Neuronal stem cell (in vitro differentiated cells): Measurements from ENCODE around the gene MUC4.
"Not testable (repeated sequence)": the region's sequence is repeated elsewhere in the genome, so short reads cannot be mapped to it uniquely, and the experiment has no call there.

Experiments
- DNase-seq: peaks from one replicate; pipeline ENCODE4 v3.0.0-alpha.2; 2013; ENCODE audit warnings: low spot score
- H2AFZ ChIP-seq: one replicate; pipeline ENCODE4 v1.6.1; 2013; ENCODE audit warnings: mild to moderate bottlenecking, low read length, inconsistent platforms
- H2AK5ac ChIP-seq: 2 replicates; pipeline ENCODE4 v1.6.1; 2013; ENCODE audit warnings: low read depth, mild to moderate bottlenecking, inconsistent platforms, low read length, moderate library complexity, mixed read lengths
- H2BK120ac ChIP-seq: 2 replicates; pipeline ENCODE4 v1.6.1; 2013; ENCODE audit warnings: low read depth, mild to moderate bottlenecking, inconsistent platforms, low read length, moderate library complexity, mixed read lengths
- H2BK12ac ChIP-seq: one replicate; pipeline ENCODE4 v1.6.1; 2013; ENCODE audit warnings: low read length, inconsistent platforms
- H2BK15ac ChIP-seq: 2 replicates; pipeline ENCODE4 v1.6.1; 2013; ENCODE audit warnings: mild to moderate bottlenecking, low read length, inconsistent platforms, mixed read lengths
- H2BK5ac ChIP-seq: one replicate; pipeline ENCODE4 v1.6.1; 2013; ENCODE audit warnings: inconsistent platforms, mild to moderate bottlenecking, low read length, moderate library complexity
- H3K14ac ChIP-seq: one replicate; pipeline ENCODE4 v1.6.1; 2013; ENCODE audit warnings: low read length, inconsistent platforms
- H3K18ac ChIP-seq: 2 replicates; pipeline ENCODE4 v1.6.1; 2013; ENCODE audit warnings: low read length, inconsistent platforms
- H3K23ac ChIP-seq: 2 replicates; pipeline ENCODE4 v1.6.1; 2013; ENCODE audit warnings: low read depth, mild to moderate bottlenecking, mixed read lengths, low read length, inconsistent platforms; ENCODE audit not compliant: poor library complexity
- H3K27ac ChIP-seq: replicated peaks from 3 replicates; pipeline ENCODE4 v1.5.1; 2013; ENCODE audit warnings: low read length, inconsistent platforms
- H3K27me3 ChIP-seq, 3 experiments: 2 replicates each; pipeline ENCODE4 v1.6.1; 2013; ENCODE audit warnings: low read length in 3 of 3, mild to moderate bottlenecking in 2 of 3, inconsistent platforms in 1 of 3, low read depth in 1 of 3, mixed read lengths in 1 of 3, moderate library complexity in 1 of 3; ENCODE audit not compliant: control insufficient read depth in 3 of 3, insufficient read depth in 3 of 3
- H3K36me3 ChIP-seq, 2 donors: replicated peaks in 1 of 2; 2 replicates each; pipeline ENCODE4 v1.6.1; 2013; ENCODE audit warnings: low read length in 2 of 2; ENCODE audit not compliant: control insufficient read depth in 2 of 2, insufficient read depth in 2 of 2
- H3K4ac ChIP-seq: 2 replicates; pipeline ENCODE4 v1.6.1; 2013; ENCODE audit warnings: inconsistent platforms, mild to moderate bottlenecking, low read length, moderate library complexity
- H3K4me1 ChIP-seq, 2 donors: 1 replicate in 1 of 2; 2 replicates in 1 of 2; pipeline ENCODE4 v1.6.1; 2013; ENCODE audit warnings: low read length in 2 of 2, low read depth in 1 of 2; ENCODE audit not compliant: control insufficient read depth in 2 of 2, insufficient read depth in 1 of 2
- H3K4me2 ChIP-seq: one replicate; pipeline ENCODE4 v1.6.1; 2013; ENCODE audit warnings: mild to moderate bottlenecking, low read length, inconsistent platforms; ENCODE audit not compliant: insufficient read depth, poor library complexity, severe bottlenecking
- H3K4me3 ChIP-seq, 2 donors: 2 replicates each; pipeline ENCODE4 v1.5.1; 2013; ENCODE audit warnings: low read length in 2 of 2, mild to moderate bottlenecking in 2 of 2, inconsistent platforms in 1 of 2, moderate library complexity in 1 of 2
- H3K79me1 ChIP-seq: one replicate; pipeline ENCODE4 v1.6.1; 2013; ENCODE audit warnings: low read depth, mild to moderate bottlenecking, inconsistent platforms, low read length, moderate library complexity
- H3K9ac ChIP-seq: one replicate; pipeline ENCODE4 v1.6.1; 2013; ENCODE audit warnings: mild to moderate bottlenecking, low read depth, low read length, inconsistent platforms; ENCODE audit not compliant: poor library complexity
- H3K9me3 ChIP-seq, 2 donors: replicated peaks in 1 of 2; 2 replicates each; pipeline versions ENCODE3 to v1.6.1; 2013; ENCODE audit warnings: low read length in 2 of 2, mild to moderate bottlenecking in 2 of 2, inconsistent platforms in 1 of 2, low read depth in 1 of 2, mixed read lengths in 1 of 2, moderate library complexity in 1 of 2; ENCODE audit not compliant: control insufficient read depth in 2 of 2, insufficient read depth in 1 of 2
- H4K8ac ChIP-seq: one replicate; pipeline ENCODE4 v1.6.1; 2013; ENCODE audit warnings: low read depth, mild to moderate bottlenecking, inconsistent platforms, low read length, moderate library complexity
- H4K91ac ChIP-seq: one replicate; pipeline ENCODE4 v1.6.1; 2013; ENCODE audit warnings: low read length, low read depth, mild to moderate bottlenecking, inconsistent platforms; ENCODE audit not compliant: poor library complexity
- WGBS, 2 donors: extraction: QIAGEN DNeasy Blood & Tissue Kit; methylation state at CpG; one replicate each; pipeline ENCODE4 v1.1.7; 2013; ENCODE audit warnings: missing lambda C conversion rate in 2 of 2, mixed read lengths in 1 of 2; ENCODE audit not compliant: insufficient read length in 2 of 2, insufficient replicate concordance in 1 of 2; ENCODE audit errors: extremely low coverage in 2 of 2; 5-methylcytosine and 5-hydroxymethylcytosine counted together

The MUC4 gene

DNA sequence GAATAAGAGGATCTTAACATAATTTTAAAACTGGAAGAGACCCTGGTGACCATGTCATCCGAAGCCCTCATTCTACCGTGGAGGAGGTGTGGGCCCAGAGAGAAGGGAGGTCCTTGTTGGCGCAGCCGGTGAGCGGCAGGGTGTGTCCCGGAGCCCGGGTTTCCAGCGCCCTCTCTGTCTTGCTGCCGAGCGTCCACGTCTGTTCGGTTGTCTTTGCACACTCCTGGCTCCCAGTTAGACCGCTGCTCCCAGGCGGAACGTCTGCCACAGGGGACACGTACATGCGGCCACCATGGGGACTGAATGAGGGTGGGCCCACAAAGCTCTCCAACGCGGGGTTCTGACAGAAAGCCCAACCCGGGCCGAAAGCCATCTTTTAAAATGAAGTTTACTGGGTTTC, 6.6 kb upstream of the MUC4 start:
- H2AK5ac ChIP-seq, result peak overlapping the region; percentile 30
- H4K8ac ChIP-seq, result no peak overlapping the region
- H3K14ac ChIP-seq, result no peak overlapping the region
- H2AFZ ChIP-seq, result no peak overlapping the region
- H3K4me1 ChIP-seq, result no peaks in the 10 kb centered on the region
- WGBS, 2 donors, result no CpG with 5 or more reads among the region's 21 CpGs
- H3K4me2 ChIP-seq, result no peak overlapping the region
- no peak overlapping the region for H4K91ac ChIP-seq
- H2BK12ac ChIP-seq, result no peak overlapping the region
- H3K4me3 ChIP-seq, result no peak overlapping the region
- no peaks in the 10 kb centered on the region for H3K36me3 ChIP-seq
- no peak overlapping the region for H3K18ac ChIP-seq
- H3K4ac ChIP-seq, result no peak overlapping the region
- no peak for DNase-seq
- H3K9me3 ChIP-seq, result no peaks in the 10 kb centered on the region
- no peak overlapping the region for H2BK15ac ChIP-seq
- no peak overlapping the region for H3K9ac ChIP-seq
- H3K79me1 ChIP-seq, result no peaks in the 10 kb centered on the region
- no peak overlapping the region for H2BK120ac ChIP-seq
- no peak overlapping the region for H3K27ac ChIP-seq
- peaks cover 0 to 42% (median 0%) of the 10 kb centered on the region in 3 experiments for H3K27me3 ChIP-seq
- H2BK5ac ChIP-seq, result no peak overlapping the region
- H3K23ac ChIP-seq, result peak overlapping the region; percentile 44

- Histone ChIP-seq H3K27me3 (peaks cover 0 to 49% (median 0%) of the 10 kb centered on the region in 3 experiments), H2BK5ac (no peak overlapping the region)
These were observed 5.9 kb upstream of the MUC4 start for GRCh38 chr3:195817578-195818135.

GRCh38 chr3:195816276-195816913, 4.7 kb upstream of the MUC4 start:
- not testable (repeated sequence) for H2BK15ac ChIP-seq, H2BK120ac ChIP-seq, H3K23ac ChIP-seq, H4K91ac ChIP-seq, H3K9me3 ChIP-seq, H4K8ac ChIP-seq, H3K4me1 ChIP-seq, H3K18ac ChIP-seq, H2AFZ ChIP-seq, H3K4me2 ChIP-seq, H2BK5ac ChIP-seq, H3K4ac ChIP-seq, DNase-seq, H3K9ac ChIP-seq, H2BK12ac ChIP-seq, H3K14ac ChIP-seq, H3K79me1 ChIP-seq, H2AK5ac ChIP-seq, H3K27ac ChIP-seq, H3K36me3 ChIP-seq, H3K4me3 ChIP-seq
- no CpG with 5 or more reads among the region's 23 CpGs for WGBS, 2 donors
- H3K27me3 ChIP-seq, result peaks cover 0 to 55% (median 2%) of the 10 kb centered on the region in 3 experiments

More at GRCh38 chr3:195817578-195818135, 5.9 kb upstream of the MUC4 start:
- no CpG with 5 or more reads among the region's 17 CpGs for WGBS, 2 donors
- Histone ChIP-seq H3K79me1 (no peaks in the 10 kb centered on the region), H2BK120ac (no peak overlapping the region), H3K23ac (no peak overlapping the region), H3K9ac (no peak overlapping the region), H4K8ac (no peak overlapping the region), H2BK15ac (no peak overlapping the region), H3K36me3 (no peaks in the 10 kb centered on the region), H3K4me1 (no peaks in the 10 kb centered on the region), H3K27ac (no peak overlapping the region), H2BK12ac (no peak overlapping the region), H3K14ac (no peak overlapping the region), H2AK5ac (no peak overlapping the region), H2AFZ (no peak overlapping the region), H3K18ac (peak overlapping the region; percentile 12), H3K4me2 (no peak overlapping the region), H4K91ac (no peak overlapping the region), H3K9me3 (no peaks in the 10 kb centered on the region), H3K4ac (no peak overlapping the region), H3K4me3 (no peak overlapping the region)
- DNase-seq, result no peak

DNA sequence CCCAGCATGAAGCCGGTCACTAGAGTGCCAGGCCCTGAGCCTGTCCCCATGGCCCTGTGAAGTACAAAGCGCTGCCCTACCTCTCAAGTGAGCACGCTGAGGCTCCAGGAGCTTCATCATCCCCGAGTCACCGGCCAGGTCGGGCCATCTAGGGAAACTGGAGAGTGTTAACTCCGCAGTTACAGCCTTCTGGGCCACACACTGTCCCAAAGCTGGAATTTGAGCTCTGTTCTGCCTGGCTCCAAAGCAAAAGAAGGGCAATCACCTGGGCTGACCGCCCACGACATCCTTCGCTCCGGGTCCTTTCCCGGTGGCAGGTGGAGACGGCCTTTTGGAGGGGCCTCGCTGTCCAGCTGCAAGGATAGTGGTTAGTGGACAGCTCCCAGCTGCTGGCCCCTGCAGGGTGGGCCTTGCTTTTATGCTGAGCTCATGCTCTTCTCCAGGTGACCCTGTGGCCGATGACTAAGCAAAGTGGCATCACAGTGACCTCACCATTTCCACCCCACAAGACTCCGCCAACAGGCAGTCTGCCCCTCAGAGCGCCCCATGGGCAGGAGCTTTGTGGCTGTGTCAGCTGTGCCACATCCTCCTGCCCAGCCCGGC, 3.5 kb upstream of the MUC4 start:
- H3K27me3 ChIP-seq, result peaks cover 0 to 57% (median 2%) of the 10 kb centered on the region in 3 experiments
- H2BK12ac ChIP-seq, result peak overlapping the region; percentile 46
- H2AFZ ChIP-seq, result no peak overlapping the region
- no peak overlapping the region for H4K8ac ChIP-seq
- no CpG with 5 or more reads among the region's 18 CpGs for WGBS, 2 donors
- no peaks in the 10 kb centered on the region for H3K9me3 ChIP-seq
- H3K4me2 ChIP-seq, result no peak overlapping the region
- H2AK5ac ChIP-seq, result no peak overlapping the region
- no peak overlapping the region for H3K9ac ChIP-seq
- H4K91ac ChIP-seq, result no peak overlapping the region
- H2BK5ac ChIP-seq, result no peak overlapping the region
- H3K23ac ChIP-seq, result no peak overlapping the region
- H3K4me1 ChIP-seq, result peaks cover 0 to 6% of the 10 kb centered on the region in 2 donors
- no peak overlapping the region for H3K4me3 ChIP-seq
- H2BK15ac ChIP-seq, result no peak overlapping the region
- H3K27ac ChIP-seq, result no peak overlapping the region
- no peaks in the 10 kb centered on the region for H3K36me3 ChIP-seq
- no peak overlapping the region for H2BK120ac ChIP-seq
- no peak overlapping the region for H3K18ac ChIP-seq
- DNase-seq, result no peak
- H3K4ac ChIP-seq, result no peak overlapping the region
- no peaks in the 10 kb centered on the region for H3K79me1 ChIP-seq
- H3K14ac ChIP-seq, result no peak overlapping the region
